ENCODE measurements around the gene PEX5. TPM values are rescaled to one million over a fixed set of nuclear protein-coding genes. Genes with fewer than 3 reads are reported as not detected.

Gene PEX5
- 10 to 100 TPM; 14.6 to 18.2 TPM for total RNA-seq

DNA sequence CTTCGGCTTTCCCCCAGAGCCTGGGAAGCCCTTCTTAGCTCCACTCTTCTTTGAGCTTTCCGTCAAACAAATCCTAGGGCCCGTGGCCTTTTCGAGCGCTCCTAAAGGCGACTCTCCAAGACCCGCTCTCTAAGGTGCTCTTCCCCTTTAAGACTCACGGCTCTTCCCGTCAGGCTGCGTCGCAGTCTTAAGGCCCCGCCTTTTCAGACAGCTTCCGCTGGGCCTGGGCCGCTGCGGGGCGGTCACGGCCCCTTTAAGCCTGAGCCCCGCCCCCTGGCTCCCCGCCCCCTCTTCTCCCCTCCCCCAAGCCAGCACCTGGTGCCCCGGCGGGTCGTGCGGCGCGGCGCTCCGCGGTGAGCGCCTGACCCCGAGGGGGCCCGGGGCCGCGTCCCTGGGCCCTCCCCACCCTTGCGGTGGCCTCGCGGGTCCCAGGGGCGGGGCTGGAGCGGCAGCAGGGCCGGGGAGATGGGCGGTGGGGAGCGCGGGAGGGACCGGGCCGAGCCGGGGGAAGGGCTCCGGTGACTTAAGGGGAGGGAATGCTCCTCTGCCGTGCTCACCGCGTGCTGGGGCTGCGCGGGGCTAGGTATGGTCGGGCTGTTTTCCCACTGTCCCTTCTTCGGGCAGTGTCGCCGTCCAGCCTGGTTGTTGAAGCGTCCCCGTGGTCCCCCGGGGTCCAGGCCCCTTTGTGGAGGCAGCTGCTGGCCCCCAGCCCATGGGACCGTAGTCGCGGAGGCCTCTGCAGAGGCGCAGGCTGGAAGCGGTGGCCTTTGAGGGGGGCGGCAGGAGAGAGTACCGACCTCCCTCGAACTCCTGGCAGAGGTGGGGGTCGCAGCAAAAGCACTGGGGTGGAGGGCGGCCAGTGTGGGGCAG lies at the start of gene PEX5:
Gene PEX5, plus strand, starts transcription at position 289 of the 870 bp plus-strand sequence. CDS start 692 bp downstream, outside the sequence.
- peaks cover 31% of the 10 kb centered on the region for H3K4me1 Mint-ChIP-seq
- POLR2A ChIA-PET, result no interaction called here
- peaks cover 21% of the 10 kb centered on the region for H3K36me3 Mint-ChIP-seq (ENCODE audit: low read depth)
- DNase-seq, result peak; percentile 87
- H3K9me3 Mint-ChIP-seq, result no peaks in the 10 kb centered on the region
- H3K4me3 Mint-ChIP-seq, result peak within 1 kb of the TSS; percentile 88
- H3K27me3 Mint-ChIP-seq, result no peaks in the 10 kb centered on the region
- CTCF ChIA-PET, result interaction anchor here (0.6 to 1.8 kb wide), 3 partner anchors 57 to 83 kb away, joined by 3 to 4 read pairs (median 3); no protein-coding TSS in a partner anchor
- peak within 1 kb of the TSS; percentile 96 for H3K27ac Mint-ChIP-seq

- no peak overlapping the region for H3K4me3 Mint-ChIP-seq
- peaks cover 7% of the 10 kb centered on the region for H3K4me1 Mint-ChIP-seq
- ChIA-PET CTCF (interaction anchor here (0.9 to 1.7 kb wide), 5 partner anchors 10 to 272 kb away, joined by 3 to 4 read pairs (median 4); no protein-coding TSS in a partner anchor), POLR2A (no interaction called here)
- H3K27ac Mint-ChIP-seq, result no peak overlapping the region
- H3K9me3 Mint-ChIP-seq, result no peaks in the 10 kb centered on the region
- H3K27me3 Mint-ChIP-seq, result no peaks in the 10 kb centered on the region
- DNase-seq, result no peak
- H3K36me3 Mint-ChIP-seq (ENCODE audit: low read depth), result peaks cover 62% of the 10 kb centered on the region
These were observed 48.0 kb upstream of the PEX5 start for GRCh38 chr12:7141351-7142005.

DNA sequence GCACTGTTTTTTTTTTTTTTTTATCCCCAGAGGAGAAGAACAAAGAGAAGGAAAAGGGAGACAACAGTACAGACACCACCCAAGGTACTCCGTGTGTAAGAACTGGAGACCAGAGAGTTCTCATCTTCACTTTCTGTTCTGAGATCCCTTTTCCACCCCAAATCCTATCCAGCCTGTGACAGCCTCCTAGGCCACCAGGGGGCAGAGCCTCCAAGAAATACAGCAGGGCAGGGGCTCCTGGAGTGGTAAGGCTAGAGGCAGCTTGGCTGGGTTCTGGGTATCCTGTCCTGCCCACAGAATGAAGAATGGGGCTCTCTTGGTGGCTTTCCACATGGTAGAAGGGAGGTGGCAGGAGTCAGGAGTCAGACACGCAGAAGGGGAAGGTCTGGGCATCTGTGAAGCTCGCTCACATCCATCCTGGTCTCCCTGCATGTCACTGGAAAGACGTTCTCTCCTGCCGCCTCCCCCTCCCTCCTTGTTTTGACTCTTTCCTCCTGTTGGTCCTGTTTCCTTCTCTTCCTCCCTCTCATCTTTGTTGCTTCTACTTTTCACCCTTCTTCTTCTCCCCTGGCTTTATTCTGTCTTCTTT lies 47.3 kb upstream of the PEX5 start:
- Mint-ChIP-seq H3K4me3 (no peak overlapping the region), H3K9me3 (no peaks in the 10 kb centered on the region), H3K4me1 (peaks cover 7% of the 10 kb centered on the region), H3K36me3 (ENCODE audit: low read depth) (peaks cover 63% of the 10 kb centered on the region), H3K27me3 (no peaks in the 10 kb centered on the region), H3K27ac (no peak overlapping the region)
- ChIA-PET POLR2A (no interaction called here), CTCF (interaction anchor here (0.9 to 1.7 kb wide), 4 partner anchors 11 to 273 kb away, joined by 3 to 4 read pairs (median 4); no protein-coding TSS in a partner anchor)
- DNase-seq, result peak; percentile 67

- Mint-ChIP-seq H3K9me3 (no peaks in the 10 kb centered on the region), H3K27ac (no peak overlapping the region), H3K4me3 (no peak overlapping the region), H3K36me3 (ENCODE audit: low read depth) (peaks cover 58% of the 10 kb centered on the region), H3K27me3 (no peaks in the 10 kb centered on the region), H3K4me1 (peaks cover 8% of the 10 kb centered on the region)
- no peak for DNase-seq
- POLR2A ChIA-PET, result no interaction called here
- CTCF ChIA-PET, result interaction anchor here (1.0 to 1.7 kb wide), 3 partner anchors 12 to 46 kb away, joined by 3 to 4 read pairs (median 4); no protein-coding TSS in a partner anchor
These were observed 46.5 kb upstream of the PEX5 start for GRCh38 chr12:7142809-7143465.

GRCh38 chr12:7143564-7143963 lies 45.9 kb upstream of the PEX5 start:
- CTCF ChIA-PET, result interaction anchor here (0.8 kb wide), 1 partner anchor 209 kb away, joined by 4 read pairs; no protein-coding TSS in a partner anchor
- Mint-ChIP-seq H3K4me1 (peaks cover 10% of the 10 kb centered on the region), H3K27ac (no peak overlapping the region), H3K9me3 (no peaks in the 10 kb centered on the region), H3K27me3 (no peaks in the 10 kb centered on the region), H3K4me3 (no peak overlapping the region), H3K36me3 (ENCODE audit: low read depth) (peaks cover 57% of the 10 kb centered on the region)
- no peak for DNase-seq
- POLR2A ChIA-PET, result no interaction called here

DNA sequence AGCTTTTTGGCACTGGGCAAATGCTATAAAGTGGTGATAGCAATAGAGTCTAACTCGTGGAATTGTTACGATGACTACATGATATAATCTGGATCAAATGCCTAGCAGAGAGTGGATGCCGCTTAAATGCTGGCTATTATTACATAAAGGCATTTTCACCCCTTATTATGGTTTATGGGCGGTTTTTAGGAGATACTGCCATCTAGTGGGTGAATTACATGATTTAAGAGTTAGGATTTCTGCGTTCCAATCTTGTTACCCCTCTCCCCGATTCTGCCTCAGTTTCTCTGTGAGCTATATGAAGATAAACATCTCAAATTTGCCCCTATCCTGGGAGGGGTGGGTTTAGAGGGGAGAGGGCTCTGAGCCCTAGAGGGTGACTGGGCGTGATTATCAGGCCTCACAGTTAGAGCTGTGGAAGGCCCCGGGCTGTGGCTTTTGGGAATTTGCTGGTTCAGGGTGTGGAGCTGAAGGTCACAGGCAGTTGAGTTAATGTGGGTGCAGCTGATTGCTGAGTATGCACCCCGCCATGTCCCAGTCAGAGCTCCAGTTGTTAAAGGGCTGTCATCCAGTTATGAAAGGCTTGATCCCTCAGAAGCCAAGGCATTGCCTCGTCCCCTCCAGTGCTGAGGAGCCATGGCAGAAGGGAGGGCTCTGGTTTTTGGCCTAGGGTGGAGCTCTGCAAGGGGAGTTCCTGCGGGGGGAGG lies 44.9 kb upstream of the PEX5 start:
- H3K27me3 Mint-ChIP-seq, result no peaks in the 10 kb centered on the region
- H3K4me3 Mint-ChIP-seq, result no peak overlapping the region
- peak; percentile 17 for DNase-seq
- peaks cover 11% of the 10 kb centered on the region for H3K4me1 Mint-ChIP-seq
- peaks cover 55% of the 10 kb centered on the region for H3K36me3 Mint-ChIP-seq (ENCODE audit: low read depth)
- POLR2A ChIA-PET, result no interaction called here
- no peaks in the 10 kb centered on the region for H3K9me3 Mint-ChIP-seq
- CTCF ChIA-PET, result interaction anchor here (0.6 to 1.5 kb wide), 6 partner anchors 14 to 514 kb away, joined by 3 to 7 read pairs (median 4); no protein-coding TSS in a partner anchor
- no peak overlapping the region for H3K27ac Mint-ChIP-seq

GRCh38 chr12:7145671-7146070 lies 43.8 kb upstream of the PEX5 start:
- POLR2A ChIA-PET, result no interaction called here
- CTCF ChIA-PET, result interaction anchor here (0.7 to 2.3 kb wide), 4 partner anchors 10 to 37 kb away, joined by 3 to 7 read pairs (median 4); no protein-coding TSS in a partner anchor
- no peaks in the 10 kb centered on the region for H3K27me3 Mint-ChIP-seq

DNA sequence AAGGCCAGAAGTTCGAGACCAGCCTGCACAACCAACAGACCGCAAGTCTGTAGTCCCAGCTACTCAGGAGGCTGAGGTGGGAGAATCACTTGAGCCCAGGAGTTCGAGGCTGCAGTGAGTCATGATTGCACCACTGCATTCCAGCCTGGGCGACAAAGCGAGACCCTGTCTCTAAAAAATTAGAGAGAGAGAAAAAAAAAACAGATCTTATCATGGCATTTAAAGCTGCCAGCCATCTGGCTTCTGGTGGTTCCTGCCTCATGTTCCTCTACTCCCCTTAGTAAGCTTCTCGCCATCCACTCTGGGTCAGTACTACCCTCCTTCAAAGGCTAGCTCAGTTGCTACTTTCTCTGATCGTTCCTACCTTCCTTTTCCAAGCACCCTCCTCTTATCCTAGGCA lies 43.3 kb upstream of the PEX5 start:
- H3K27ac Mint-ChIP-seq, result no peak overlapping the region
- H3K36me3 Mint-ChIP-seq (ENCODE audit: low read depth), result peaks cover 52% of the 10 kb centered on the region
- POLR2A ChIA-PET, result no interaction called here

More at GRCh38 chr12:7145671-7146070, 43.8 kb upstream of the PEX5 start:
- no peak for DNase-seq
- Mint-ChIP-seq H3K4me1 (peaks cover 11% of the 10 kb centered on the region), H3K9me3 (no peaks in the 10 kb centered on the region), H3K36me3 (ENCODE audit: low read depth) (peaks cover 54% of the 10 kb centered on the region), H3K27ac (no peak overlapping the region), H3K4me3 (no peak overlapping the region)

DNA sequence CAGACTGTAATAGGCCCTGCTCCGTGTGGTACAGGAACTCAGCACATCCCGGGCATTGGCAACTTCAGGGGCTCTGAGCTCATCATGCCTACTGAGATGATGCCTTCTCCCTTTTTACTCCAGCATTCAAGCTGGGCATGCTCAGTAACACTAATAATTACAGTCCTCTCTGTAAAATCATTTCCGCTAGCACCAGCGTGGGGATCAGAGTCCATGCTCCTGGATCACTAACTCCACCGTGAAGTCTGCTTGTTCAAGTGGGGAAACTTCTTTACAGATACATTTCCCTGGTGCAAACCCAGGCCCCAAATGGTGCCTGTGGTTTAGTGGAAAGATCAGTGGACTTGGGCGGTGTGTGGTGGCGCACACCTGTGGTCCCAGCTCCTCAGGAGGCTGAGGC lies 42.6 kb upstream of the PEX5 start:
- Mint-ChIP-seq H3K27me3 (no peaks in the 10 kb centered on the region), H3K4me1 (peaks cover 6% of the 10 kb centered on the region), H3K4me3 (no peak overlapping the region), H3K36me3 (ENCODE audit: low read depth) (peaks cover 46% of the 10 kb centered on the region), H3K9me3 (no peaks in the 10 kb centered on the region), H3K27ac (no peak overlapping the region)
- POLR2A ChIA-PET, result no interaction called here
- CTCF ChIA-PET, result interaction anchor here (2.3 kb wide), 1 partner anchor 18 kb away, joined by 6 read pairs; no protein-coding TSS in a partner anchor
- DNase-seq, result no peak

More for the DNA sequence above, 43.3 kb upstream of the PEX5 start:
- Mint-ChIP-seq H3K9me3 (no peaks in the 10 kb centered on the region), H3K4me3 (no peak overlapping the region), H3K27me3 (no peaks in the 10 kb centered on the region), H3K4me1 (peaks cover 9% of the 10 kb centered on the region)
- CTCF ChIA-PET, result interaction anchor here (2.3 kb wide), 1 partner anchor 18 kb away, joined by 6 read pairs; no protein-coding TSS in a partner anchor
- DNase-seq, result no peak

DNA sequence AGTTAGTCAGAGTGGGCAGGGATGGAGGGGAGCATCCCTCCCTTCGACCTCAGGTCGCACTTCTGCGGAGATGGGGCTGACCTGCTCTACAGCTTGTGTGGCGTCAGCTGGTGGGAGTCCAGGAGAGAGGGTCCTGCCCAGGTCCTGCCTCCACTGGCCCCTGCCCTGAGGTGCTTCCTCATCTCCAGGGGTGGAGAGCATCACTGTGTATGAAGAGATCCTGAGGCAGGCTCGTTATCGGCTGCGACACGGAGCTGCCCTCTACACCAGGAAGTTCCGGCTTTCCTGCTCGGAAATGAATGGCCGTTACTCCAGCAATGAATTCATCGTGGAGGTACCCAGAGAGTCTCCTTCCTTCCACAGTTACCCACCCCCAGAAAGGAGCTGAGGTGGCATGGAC lies 39.1 kb upstream of the PEX5 start:
- no peaks in the 10 kb centered on the region for H3K27me3 Mint-ChIP-seq
- H3K4me3 Mint-ChIP-seq, result no peak overlapping the region
- H3K9me3 Mint-ChIP-seq, result no peaks in the 10 kb centered on the region
- no peak for DNase-seq
- peaks cover 5% of the 10 kb centered on the region for H3K4me1 Mint-ChIP-seq
- peaks cover 39% of the 10 kb centered on the region for H3K36me3 Mint-ChIP-seq (ENCODE audit: low read depth)
- CTCF ChIA-PET, result no interaction called here
- POLR2A ChIA-PET, result no interaction called here
- H3K27ac Mint-ChIP-seq, result no peak overlapping the region

GRCh38 chr12:7150841-7151240 lies 38.6 kb upstream of the PEX5 start:
- peaks cover 5% of the 10 kb centered on the region for H3K4me1 Mint-ChIP-seq
- H3K36me3 Mint-ChIP-seq (ENCODE audit: low read depth), result peaks cover 36% of the 10 kb centered on the region
- ChIA-PET POLR2A (no interaction called here), CTCF (no interaction called here)
- DNase-seq, result no peak
- no peaks in the 10 kb centered on the region for H3K9me3 Mint-ChIP-seq
- H3K27ac Mint-ChIP-seq, result no peak overlapping the region
- H3K27me3 Mint-ChIP-seq, result no peaks in the 10 kb centered on the region
- H3K4me3 Mint-ChIP-seq, result no peak overlapping the region

DNA sequence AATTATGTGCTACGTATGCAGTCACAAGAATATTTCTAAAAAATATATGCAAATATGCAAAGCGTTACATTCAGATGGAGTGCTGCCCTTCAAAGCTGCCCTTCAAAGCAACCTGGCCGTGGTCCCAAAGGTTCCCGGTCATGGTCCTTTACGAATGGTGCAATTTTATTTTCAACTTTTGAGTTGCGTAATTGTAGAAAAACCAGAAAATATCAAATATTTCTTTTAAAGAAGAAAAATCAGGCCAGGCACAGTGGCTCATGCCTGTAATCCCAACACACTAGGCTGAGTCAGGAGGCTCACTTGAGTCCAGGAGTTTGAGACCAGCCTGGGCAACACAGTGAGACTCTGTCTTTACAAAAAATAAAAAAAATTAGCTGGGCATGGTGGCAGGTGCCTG lies 38.0 kb upstream of the PEX5 start:
- CTCF ChIA-PET, result no interaction called here
- no peak for DNase-seq
- POLR2A ChIA-PET, result no interaction called here
- H3K4me1 Mint-ChIP-seq, result peaks cover 5% of the 10 kb centered on the region
- no peaks in the 10 kb centered on the region for H3K27me3 Mint-ChIP-seq
- H3K4me3 Mint-ChIP-seq, result no peak overlapping the region
- H3K9me3 Mint-ChIP-seq, result no peaks in the 10 kb centered on the region
- H3K27ac Mint-ChIP-seq, result no peak overlapping the region
- peaks cover 31% of the 10 kb centered on the region for H3K36me3 Mint-ChIP-seq (ENCODE audit: low read depth)
